ENCODE results near the gene TCEANC.

DNA sequence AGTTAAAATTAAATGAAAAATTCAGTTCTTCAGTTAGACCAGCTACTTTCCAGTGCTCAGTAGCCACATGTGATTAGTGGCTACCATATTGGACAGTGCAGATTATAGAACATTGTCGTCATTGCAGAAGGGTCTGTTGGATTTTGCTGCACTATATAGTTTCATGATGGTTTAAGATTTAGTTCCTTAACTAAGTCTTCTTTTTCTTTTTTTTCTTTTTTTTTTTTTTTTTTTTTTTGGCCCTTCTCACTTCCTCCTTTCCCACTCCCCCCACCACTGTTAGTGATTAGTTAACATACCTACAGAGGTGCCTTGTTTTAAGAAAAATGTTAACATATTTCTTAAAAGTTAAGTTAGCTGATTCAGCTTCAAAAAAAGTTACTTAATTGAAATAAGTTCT is 45.0 kb downstream of the TCEANC start:
- TF ChIP-seq EZH2 (IDR thresholded peaks at IDR 0.05; ENCODE audit: insufficient read depth, poor library complexity, severe bottlenecking) (no peak), EZH2phosphoT487 (IDR thresholded peaks at IDR 0.05; ENCODE audit: insufficient read depth, low read depth) (no peak)

Measured in GM23248 (cell line).